Testis (tissue), 3 donors: ENCODE results near the gene PHLPP1. TPM values are rescaled to one million over a fixed set of nuclear protein-coding genes. Genes with fewer than 3 reads are reported as not detected.

ENCODE experiments used
- DNase-seq: peaks from one replicate; pipeline ENCODE4 v3.0.0-alpha.2; 2019
- H3K27ac ChIP-seq, 2 donors: fragments of 200-600 bp; sonication (generic); one replicate each; pipeline ENCODE4 v1.5.1; 2019
- H3K27me3 ChIP-seq: fragments of 200-600 bp; sonication (generic); one replicate; pipeline ENCODE4 v1.5.1; 2019
- H3K36me3 ChIP-seq: fragments of 200-600 bp; sonication (generic); one replicate; pipeline ENCODE4 v1.5.1; 2017; ENCODE audit warnings: low read depth; ENCODE audit errors: missing control alignments
- H3K4me1 ChIP-seq: fragments of 200-600 bp; sonication (generic); one replicate; pipeline ENCODE4 v1.5.1; 2019
- H3K4me3 ChIP-seq, 2 donors: fragments of 200-600 bp; sonication (generic); one replicate each; pipeline ENCODE4 v1.5.1; 2017 to 2019
- H3K9me3 ChIP-seq: fragments of 200-600 bp; sonication (generic); one replicate; pipeline ENCODE4 v1.5.1; 2017
- CTCF ChIP-seq, 3 experiments: fragments of 450-650 bp in 2 of 3; fragments of 200-600 bp in 1 of 3; sonication (generic) in 1 of 3; IDR thresholded peaks; one replicate each; pipeline ENCODE4 v1.5.1; 2016 to 2019; ENCODE audit warnings: antibody characterized with exemption in 3 of 3, mild to moderate bottlenecking in 2 of 3, moderate library complexity in 1 of 3
- POLR2A ChIP-seq: fragments of 450-650 bp; IDR thresholded peaks from one replicate; pipeline ENCODE4 v1.6.1; 2017; ENCODE audit warnings: antibody characterized with exemption, mild to moderate bottlenecking, moderate library complexity
- WGBS, 2 donors: methylation state at CpG; one replicate each; pipeline ENCODE4 v1.1.5; 2018; 5-methylcytosine and 5-hydroxymethylcytosine counted together
- intact Hi-C: fragments of 100-400 bp; cut with DNase I; formaldehyde crosslinking; loops from one replicate; pipeline ENCODE4 v1.15.1; 2023; ENCODE audit warnings: low total_unique reads
- polyA plus RNA-seq: library from polyadenylated mRNA; stranded (reverse); fragments of 350-450 nt; fragmentation: Illumina TruSeq; extraction: RNeasy Lipid Tissue Mini Kit (QIAGEN cat#74804); gene quantifications from one replicate; pipeline ENCODE4 v1.2.3, GENCODE V29; 2014; ENCODE audit warnings: low read depth, low replicate concordance; ENCODE audit not compliant: insufficient read depth
- total RNA-seq, 2 donors: library from RNA; depleted of rRNA; stranded (reverse); fragments of >200 nt; gene quantifications; one replicate each; pipeline ENCODE4 v1.2.3, GENCODE V29; 2016

The PHLPP1 gene
- total and polyA plus RNA-seq, 3 donors from 2014 or later: 31.5 to 60.1 (median 50.5) TPM

GRCh38 chr18:62998443-62998842, 283.1 kb downstream of the PHLPP1 start:
- Histone ChIP-seq H3K4me1 (peaks cover 15% of the 10 kb centered on the region), H3K27ac (no peak overlapping the region), H3K9me3 (no peaks in the 10 kb centered on the region), H3K36me3 (no peaks in the 10 kb centered on the region), H3K27me3 (no peaks in the 10 kb centered on the region), H3K4me3 (no peak overlapping the region)
- intact Hi-C loops: no loop called here
- TF ChIP-seq CTCF (IDR thresholded peaks at IDR 0.05): no peak
- TF ChIP-seq POLR2A: no peak
- DNase-seq: no peak
- 91 to 94% methylated on average over 7 of the region's 7 CpGs for WGBS, 2 donors

GRCh38 chr18:62999392-62999791, 284.1 kb downstream of the PHLPP1 start:
- TF ChIP-seq POLR2A: no peak
- no peak for TF ChIP-seq CTCF (IDR thresholded peaks at IDR 0.05)
- H3K9me3 ChIP-seq: no peaks in the 10 kb centered on the region
- H3K36me3 ChIP-seq: no peaks in the 10 kb centered on the region
- peaks cover 15% of the 10 kb centered on the region for H3K4me1 ChIP-seq
- no peak overlapping the region for H3K4me3 ChIP-seq
- H3K27me3 ChIP-seq: no peaks in the 10 kb centered on the region
- intact Hi-C loops: no loop called here
- H3K27ac ChIP-seq: peak overlapping the region; percentile 72 to 76
- WGBS, 2 donors: 34 to 43% methylated on average over 7 of the region's 7 CpGs
- DNase-seq: peak; percentile 93

GRCh38 chr18:62999921-63000320, 284.6 kb downstream of the PHLPP1 start:
- WGBS, 2 donors: 75 to 77% methylated on average over 6 of the region's 6 CpGs
- H3K36me3 ChIP-seq: no peaks in the 10 kb centered on the region
- intact Hi-C loops: loop anchor here (10.0 kb wide), 1 partner anchor 425 kb away; the partner anchor contains the start of gene VPS4B

GRCh38 chr18:63000839-63001238, 285.5 kb downstream of the PHLPP1 start:
- intact Hi-C loops: loop anchor here (10.0 kb wide), 1 partner anchor 424 kb away; the partner anchor contains the start of gene VPS4B
- no peaks in the 10 kb centered on the region for H3K27me3 ChIP-seq
- TF ChIP-seq POLR2A (no peak), CTCF (IDR thresholded peaks at IDR 0.05) (no peak)
- DNase-seq: no peak
- H3K36me3 ChIP-seq: no peaks in the 10 kb centered on the region
- H3K4me3 ChIP-seq: no peak overlapping the region
- 78 to 93% methylated on average over 8 of the region's 8 CpGs for WGBS, 2 donors
- no peak overlapping the region for H3K27ac ChIP-seq
- H3K9me3 ChIP-seq: no peaks in the 10 kb centered on the region
- peaks cover 15% of the 10 kb centered on the region for H3K4me1 ChIP-seq

More at GRCh38 chr18:62999921-63000320, 284.6 kb downstream of the PHLPP1 start:
- Histone ChIP-seq H3K27ac (no peak overlapping the region), H3K9me3 (no peaks in the 10 kb centered on the region), H3K4me1 (peaks cover 15% of the 10 kb centered on the region), H3K4me3 (no peak overlapping the region), H3K27me3 (no peaks in the 10 kb centered on the region)
- no peak for TF ChIP-seq CTCF (IDR thresholded peaks at IDR 0.05)
- no peak for TF ChIP-seq POLR2A
- peak; percentile 9 for DNase-seq

GRCh38 chr18:63001861-63002260, 286.5 kb downstream of the PHLPP1 start:
- no peak for DNase-seq
- intact Hi-C loops: loop anchor here (10.0 kb wide), 1 partner anchor 423 kb away; the partner anchor contains the start of gene VPS4B
- WGBS, 2 donors: 98 to 100% methylated on average over 1 to 5 of the region's 5 CpGs
- H3K27me3 ChIP-seq: no peaks in the 10 kb centered on the region
- no peaks in the 10 kb centered on the region for H3K36me3 ChIP-seq
- H3K9me3 ChIP-seq: no peaks in the 10 kb centered on the region
- H3K4me3 ChIP-seq: no peak overlapping the region
- no peak overlapping the region for H3K27ac ChIP-seq
- peaks cover 15% of the 10 kb centered on the region for H3K4me1 ChIP-seq
- TF ChIP-seq POLR2A (no peak), CTCF (IDR thresholded peaks at IDR 0.05) (no peak)
